Activated CD8-positive, alpha-beta memory T cell treated with anti-CD3 and anti-CD28 coated beads for 1 hour (primary cell): ENCODE measurements around the gene PRKAG1.

ENCODE experiments used
- DNase-seq, 2 donors: peaks; one replicate each; pipeline ENCODE4 v3.0.0-alpha.2; 2020; ENCODE audit warnings: low read depth in 1 of 2; ENCODE audit errors: extremely low read depth in 1 of 2

Gene PRKAG1

DNA sequence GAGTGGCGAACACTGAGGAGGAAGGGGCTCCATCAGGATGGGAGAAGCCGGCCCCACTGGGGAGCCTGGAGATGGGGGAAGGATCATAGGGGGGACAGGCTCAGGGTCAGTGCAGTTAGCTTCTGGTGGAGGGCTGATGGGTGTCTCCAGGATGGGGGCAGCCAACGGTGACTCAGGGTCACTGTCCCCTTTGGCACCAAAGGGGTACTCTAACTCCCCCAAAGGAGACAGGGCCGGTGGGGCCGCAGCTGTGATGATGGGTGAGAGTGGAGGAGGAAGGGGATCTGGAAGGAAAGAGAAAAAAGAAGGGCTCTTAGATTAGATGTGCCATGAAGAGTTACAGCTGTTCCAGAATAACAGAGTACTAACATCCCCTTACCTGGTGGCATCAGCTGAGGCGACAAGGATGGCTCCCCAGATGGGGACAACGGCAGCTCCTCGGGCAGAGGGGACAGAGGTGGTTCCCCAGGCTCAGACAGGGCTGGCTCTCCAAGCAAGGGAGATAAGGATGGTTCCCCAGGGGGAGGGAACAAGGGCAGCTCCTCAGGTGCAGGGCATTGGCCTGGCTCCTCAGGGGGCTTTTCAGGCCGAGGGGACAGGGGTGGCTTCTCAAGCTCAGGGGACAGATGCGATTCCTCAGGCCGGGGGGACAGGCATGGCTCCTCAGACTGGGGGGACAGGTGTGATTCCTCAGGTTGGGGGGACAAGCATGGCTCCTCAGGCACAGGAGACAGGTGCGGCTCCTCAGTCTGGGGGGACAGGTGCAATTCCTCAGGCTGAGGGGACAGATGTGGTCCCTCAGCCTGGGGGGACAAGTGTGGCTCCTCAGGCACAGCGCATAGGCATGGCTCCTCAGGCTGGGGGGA is 32.2 kb upstream of the PRKAG1 start:
- DNase-seq, result no peak

- no peak for DNase-seq
Observed at GRCh38 chr12:49049566-49050224, 31.1 kb upstream of the PRKAG1 start.

DNA sequence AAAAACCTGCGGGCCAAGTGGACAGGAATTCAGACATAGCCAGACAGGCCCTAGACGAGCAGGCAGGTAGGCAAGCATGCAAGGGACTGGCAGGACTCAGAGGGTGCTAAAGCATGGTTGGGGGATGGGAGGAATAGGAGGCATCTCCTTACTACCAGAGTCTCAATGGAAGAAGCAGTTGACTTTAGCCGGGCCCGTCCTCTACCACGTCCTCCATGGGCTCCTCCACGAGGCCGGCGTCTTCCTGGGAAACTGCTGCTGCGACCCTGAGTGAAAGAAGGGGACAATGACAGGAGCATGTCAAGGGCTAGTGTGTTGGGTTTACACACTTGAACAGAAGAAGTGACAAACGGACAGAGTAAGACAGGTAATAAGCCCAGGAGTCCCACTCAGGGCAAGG is 30.4 kb upstream of the PRKAG1 start:
- no peak for DNase-seq

GRCh38 chr12:49046129-49046895 is 27.7 kb upstream of the PRKAG1 start:
- no peak for DNase-seq

DNA sequence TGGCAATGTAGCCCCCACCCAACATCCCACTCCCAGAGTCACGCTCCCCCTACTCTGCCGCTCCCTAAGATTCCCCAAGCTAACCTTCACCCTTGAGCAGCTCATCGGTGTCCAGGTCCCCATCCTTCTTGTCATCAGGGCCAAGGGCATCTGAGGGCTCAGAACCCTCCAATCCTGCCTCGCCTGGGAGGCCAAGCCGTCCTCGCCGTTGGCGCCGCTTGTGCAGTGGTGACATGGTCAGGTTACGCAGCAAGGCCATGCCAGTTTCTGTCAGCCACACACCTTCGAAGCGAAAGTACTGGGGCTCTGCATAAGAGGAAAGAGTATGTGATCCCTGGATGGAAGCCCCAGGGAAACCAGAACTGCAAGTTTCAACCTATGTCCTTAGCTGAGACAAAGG is 26.1 kb upstream of the PRKAG1 start:
- DNase-seq, result no peak

DNA sequence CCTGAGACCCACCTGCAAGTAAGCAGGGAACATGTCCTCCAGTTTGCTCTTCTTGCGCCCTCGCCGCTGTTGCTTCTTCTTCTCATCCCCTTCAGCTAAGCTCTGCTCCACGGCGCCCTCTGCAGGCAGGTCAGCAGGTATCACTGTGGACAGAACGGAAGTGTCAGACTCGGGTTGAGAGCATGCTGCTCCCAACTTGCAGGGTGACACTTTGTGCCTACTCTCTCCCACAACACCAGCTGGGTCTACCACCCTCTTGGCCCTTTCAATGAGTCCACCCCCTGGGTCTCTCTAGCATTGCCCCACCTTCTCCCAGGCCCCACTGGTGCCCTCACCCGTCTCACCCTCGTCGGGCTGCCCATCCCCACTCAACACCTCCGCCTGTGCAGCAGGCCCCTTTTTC is 25.3 kb upstream of the PRKAG1 start:
- peak; percentile 72 to 75 for DNase-seq

- DNase-seq, result no peak
Observed at GRCh38 chr12:49043241-49043640, 24.7 kb upstream of the PRKAG1 start.

DNA sequence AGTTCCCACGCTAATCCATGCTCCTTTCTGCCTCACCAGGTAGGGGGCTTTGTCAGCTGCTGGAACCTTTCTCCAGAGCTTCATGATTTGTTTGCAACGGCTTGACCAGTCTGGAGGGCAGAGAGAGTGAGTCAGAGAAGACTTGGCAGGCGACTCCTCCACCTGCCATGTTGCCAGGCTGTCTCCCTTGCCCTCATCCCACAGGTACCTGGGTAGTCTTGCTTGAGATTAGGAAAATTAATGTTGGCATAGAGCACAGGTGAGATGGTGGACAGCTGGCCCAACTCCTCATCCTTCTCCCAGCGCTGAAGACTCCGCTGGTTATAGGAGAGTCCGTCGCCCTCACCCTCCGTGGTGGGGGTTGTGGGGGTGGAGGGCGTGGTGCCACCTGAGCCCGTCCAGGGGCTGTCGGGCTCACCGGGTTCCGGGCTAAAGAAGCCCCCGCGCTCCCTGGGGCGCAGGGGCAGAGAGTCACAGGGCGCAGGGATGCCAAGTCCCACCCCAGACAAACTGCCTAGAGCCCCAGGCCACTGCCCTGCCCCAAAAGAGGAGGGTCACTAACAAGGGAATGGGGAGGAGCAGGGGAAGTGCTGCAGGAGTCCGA is 23.4 kb upstream of the PRKAG1 start:
- no peak for DNase-seq

DNA sequence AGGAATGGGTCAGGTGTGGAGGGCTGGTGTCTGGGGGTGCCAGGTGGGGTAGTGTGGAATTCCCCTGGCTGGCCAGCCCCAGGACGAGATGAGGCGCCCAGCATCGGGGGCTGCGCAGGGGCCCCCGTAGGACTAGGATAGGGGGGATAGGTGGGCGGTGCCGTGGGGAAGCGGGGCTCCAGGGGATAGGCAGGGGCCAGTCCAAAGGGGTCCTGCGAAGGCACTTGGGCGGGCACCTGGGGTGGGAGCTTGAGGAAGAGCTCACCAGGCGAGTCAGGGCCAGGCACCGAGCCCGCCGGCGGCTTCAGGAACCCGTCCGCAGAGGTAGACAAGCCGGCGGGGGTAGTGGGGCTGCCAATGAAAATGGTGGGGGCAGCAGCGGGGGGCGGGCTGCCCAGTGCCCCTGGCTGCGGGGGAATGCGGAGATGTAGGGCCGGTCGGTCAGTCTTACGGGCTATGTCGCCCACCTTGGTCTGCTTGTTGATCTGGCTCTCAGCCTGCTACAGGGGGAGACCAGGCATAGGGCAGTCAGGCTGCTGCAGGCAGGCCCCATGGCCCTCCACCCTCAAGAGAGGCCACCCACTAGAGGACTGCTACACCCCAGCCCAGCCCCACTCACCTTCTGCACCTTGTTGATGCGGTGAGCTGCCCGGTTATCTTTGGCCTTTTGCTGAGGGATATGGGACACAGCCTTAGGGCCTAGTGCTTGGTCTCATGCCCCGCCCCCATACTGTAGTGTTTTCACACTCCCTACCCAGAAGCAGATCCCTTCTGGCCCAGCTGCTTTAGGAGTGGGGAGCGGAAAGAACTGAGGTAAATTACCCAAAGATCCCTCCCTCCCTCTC is 22.7 kb upstream of the PRKAG1 start:
- no peak for DNase-seq

DNA sequence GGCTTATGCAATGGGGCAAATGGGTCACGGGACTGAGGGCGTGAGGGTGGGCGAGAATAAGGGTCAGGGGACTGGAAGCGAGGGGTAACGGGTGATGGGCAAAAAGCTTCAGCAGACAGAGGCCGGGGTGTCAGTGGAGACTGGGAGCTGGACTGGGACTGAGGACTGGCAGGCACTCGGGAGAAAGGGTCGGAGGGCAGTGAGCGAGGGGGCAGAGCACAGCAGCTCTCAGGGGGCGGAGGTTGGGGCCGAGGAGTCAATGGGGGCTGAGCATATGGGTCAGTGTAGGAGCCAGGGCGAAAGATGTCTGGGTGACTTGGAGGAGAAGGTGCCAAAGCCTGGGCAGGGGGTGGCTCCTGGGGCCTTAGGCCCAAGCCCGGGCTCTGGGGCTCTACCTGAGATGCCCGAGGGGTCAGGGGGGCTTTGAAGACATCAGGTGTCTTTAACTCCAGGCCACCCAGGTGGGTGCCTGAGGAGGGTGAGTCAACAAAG is 21.8 kb upstream of the PRKAG1 start:
- DNase-seq, result no peak

GRCh38 chr12:49039421-49040363 is 21.1 kb upstream of the PRKAG1 start:
- DNase-seq, result no peak

- no peak for DNase-seq
Observed at GRCh38 chr12:49038291-49038955, 19.8 kb upstream of the PRKAG1 start.

DNA sequence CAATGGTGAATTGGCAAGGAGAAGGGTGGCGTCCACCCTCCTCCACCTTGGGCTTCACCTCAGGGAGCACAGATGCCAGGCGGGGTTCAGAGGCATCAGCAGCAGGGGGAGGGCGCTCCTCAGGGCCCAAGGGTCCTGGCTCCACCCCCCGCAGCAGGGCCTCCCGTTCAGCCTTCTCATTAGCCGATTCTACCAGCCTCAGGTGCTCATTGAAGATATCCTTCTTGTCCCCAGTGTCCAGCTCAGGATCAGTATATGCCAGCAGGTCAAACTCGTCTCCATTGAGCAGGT is 19.3 kb upstream of the PRKAG1 start:
- DNase-seq, result no peak

DNA sequence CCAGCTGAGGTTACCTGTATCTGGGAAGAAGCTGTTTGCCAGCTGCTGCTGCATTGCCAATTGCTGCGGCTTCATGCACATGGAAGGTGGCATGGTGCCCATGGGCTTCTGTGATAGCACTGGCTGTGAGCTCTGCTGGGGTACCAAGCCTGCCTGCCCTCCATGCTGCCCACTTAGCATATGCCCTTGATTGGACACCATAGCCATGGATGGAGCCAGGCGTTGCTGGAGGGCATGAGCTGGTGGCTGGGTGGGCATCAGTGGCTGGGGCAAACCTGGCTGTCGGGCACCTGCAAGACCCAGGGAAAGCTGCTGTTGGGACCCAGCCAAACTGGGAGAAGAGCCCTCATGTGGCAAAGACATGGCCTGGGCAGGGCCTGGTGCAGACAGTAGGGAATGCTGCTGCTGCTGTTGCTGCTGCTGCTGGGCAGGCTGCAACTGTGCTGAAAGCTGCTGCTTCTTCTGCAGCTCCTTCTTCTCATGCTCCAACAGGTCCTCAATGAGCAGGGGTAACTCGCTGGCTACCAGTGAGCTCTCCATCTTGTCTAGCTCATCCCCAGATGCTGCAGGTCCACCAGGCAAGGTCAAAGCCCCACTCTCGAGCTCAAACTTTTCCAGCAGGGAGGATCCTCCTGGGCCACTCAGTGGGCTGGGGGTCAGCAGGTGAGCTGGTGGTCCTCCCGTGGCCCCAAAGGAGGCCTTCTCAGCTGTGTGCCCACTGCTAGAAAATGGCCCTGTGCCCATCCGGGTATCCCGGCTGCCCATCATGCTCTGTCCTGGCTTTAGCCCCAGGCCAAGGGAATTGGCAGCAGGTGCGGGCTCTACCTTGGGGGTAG is 18.8 kb upstream of the PRKAG1 start:
- no peak for DNase-seq

GRCh38 chr12:49036029-49036428 is 17.5 kb upstream of the PRKAG1 start:
- DNase-seq, result no peak

DNA sequence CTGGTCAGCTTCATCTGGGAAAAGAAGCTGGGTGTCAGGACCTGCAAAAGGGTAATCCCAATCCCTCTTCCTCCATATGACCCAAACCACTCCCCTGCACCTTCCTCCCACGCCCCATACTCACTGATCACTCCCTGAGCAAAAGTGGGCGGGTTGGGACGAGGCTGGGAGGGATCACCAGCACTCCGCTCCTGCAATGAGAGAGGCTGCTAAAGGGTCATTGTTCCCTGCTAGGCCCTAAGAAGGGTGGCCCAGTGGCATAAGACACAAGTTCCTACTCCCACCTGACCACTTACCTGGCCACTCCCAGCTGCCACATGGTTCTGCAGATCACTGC is 15.7 kb upstream of the PRKAG1 start:
- no peak for DNase-seq

GRCh38 chr12:49033611-49034285 is 15.2 kb upstream of the PRKAG1 start:
- DNase-seq, result no peak
